GM12801 (cell line): Measurements from ENCODE around the gene LRP6.

Experiments used
- CTCF ChIP-seq: IDR thresholded peaks from one replicate; pipeline ENCODE4 v1.5.1; 2011; ENCODE audit warnings: control low read depth; ENCODE audit not compliant: insufficient read length; ENCODE audit errors: extremely low read depth

LRP6 gene

DNA sequence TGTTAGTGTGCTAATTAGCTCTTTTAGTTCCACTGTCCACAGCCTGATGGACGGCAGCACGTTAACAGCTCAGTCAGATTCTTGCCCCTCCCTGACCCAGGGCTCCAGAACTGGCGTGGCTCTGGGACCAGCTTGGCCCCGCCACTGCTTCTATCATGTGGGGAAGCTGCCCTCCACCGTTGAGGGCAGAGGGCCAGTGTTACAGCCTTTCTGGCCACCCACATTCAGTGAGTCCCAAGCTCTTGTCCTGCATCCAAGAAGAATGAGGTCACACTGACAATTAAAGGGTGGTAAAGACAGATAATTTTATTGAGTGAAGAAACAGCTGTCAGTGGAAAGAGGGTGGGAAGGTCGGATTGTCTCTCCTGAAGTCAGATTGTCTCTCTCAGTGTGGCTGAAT is 159.2 kb downstream of the LRP6 start:
- no peak for TF ChIP-seq CTCF

- TF ChIP-seq CTCF, result no peak
These were observed 167.7 kb downstream of the LRP6 start for GRCh38 chr12:12099102-12099501.

DNA sequence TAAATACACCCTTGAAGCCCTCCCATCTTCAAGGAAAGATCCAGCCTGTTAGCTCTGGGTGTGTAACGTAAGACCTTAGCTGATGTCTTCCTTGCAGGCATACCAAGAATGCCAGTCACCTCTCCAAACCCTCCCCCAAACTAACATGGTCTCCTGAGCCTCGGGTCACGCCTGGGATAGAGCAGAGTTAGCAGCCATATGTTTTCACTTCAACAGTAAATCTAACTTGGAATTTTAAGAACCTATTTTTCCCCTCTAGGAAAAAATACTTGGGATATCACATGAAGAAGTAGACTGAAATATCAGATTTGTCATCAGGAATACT is 168.2 kb downstream of the LRP6 start:
- no peak for TF ChIP-seq CTCF

- no peak for TF ChIP-seq CTCF
These were observed 168.8 kb downstream of the LRP6 start for GRCh38 chr12:12097891-12098690.

DNA sequence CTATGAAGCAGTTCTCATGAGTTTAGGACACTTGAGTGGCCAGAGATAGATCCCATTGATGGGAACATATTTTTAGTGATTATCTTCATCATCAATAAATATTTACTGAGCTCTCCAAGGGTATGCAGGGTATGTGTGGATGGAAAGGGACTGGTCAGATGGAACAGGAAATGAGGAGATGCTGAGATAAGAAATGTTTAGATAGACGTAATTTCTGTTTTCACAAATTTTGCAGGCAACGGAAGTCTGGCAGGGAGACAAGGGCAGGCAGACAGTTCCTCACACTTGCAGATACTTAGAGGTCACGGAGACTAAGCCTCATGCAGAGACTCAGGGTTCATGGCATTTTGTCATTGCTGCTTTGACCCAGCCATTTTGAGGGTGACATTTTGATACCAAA is 171.8 kb downstream of the LRP6 start:
- no peak for TF ChIP-seq CTCF

GRCh38 chr12:12094481-12094880 is 172.4 kb downstream of the LRP6 start:
- no peak for TF ChIP-seq CTCF

GRCh38 chr12:12091977-12092663 is 174.7 kb downstream of the LRP6 start:
- no peak for TF ChIP-seq CTCF
